Measurements from ENCODE around the gene PXMP4. TPM values are rescaled to one million over a fixed set of nuclear protein-coding genes. Genes with fewer than 3 reads are reported as not detected.

PXMP4 gene
- total RNA-seq, 1 experiment from 2014 or later = 5.7 TPM

- H3K27me3 Mint-ChIP-seq (ENCODE audit: low read depth) = peaks cover 6% of the 10 kb centered on the region
- H3K27ac ChIP-seq (ENCODE audit: insufficient read length, low read depth, low read length) = no peak overlapping the region
- no peak overlapping the region for H3K18ac ChIP-seq (ENCODE audit: insufficient read length, low read depth, low read length)
- H4K91ac ChIP-seq (ENCODE audit: insufficient read length, low read depth, low read length) = no peak overlapping the region
- no peak overlapping the region for H3K4ac ChIP-seq (ENCODE audit: low read depth, low read length)
- no peaks in the 10 kb centered on the region for H4K20me1 ChIP-seq (ENCODE audit: control insufficient read depth, insufficient read depth, insufficient read length)
- H3K79me2 ChIP-seq (ENCODE audit: insufficient read depth, low read length) = no peaks in the 10 kb centered on the region
- H3K9me3 Mint-ChIP-seq = no peaks in the 10 kb centered on the region; a peak in 1 of 5 replicates
- no peak for TF ChIP-seq CTCF (conservative IDR thresholded peaks at IDR 0.05)
- no peak overlapping the region for H2BK12ac ChIP-seq (ENCODE audit: insufficient read length, low read depth, low read length)
- H3K23me2 ChIP-seq (ENCODE audit: insufficient read length, low read depth, low read length, poor library complexity, severe bottlenecking) = peaks cover 17% of the 10 kb centered on the region
- peaks cover 4% of the 10 kb centered on the region; the same call in 1 of the 2 replicates for H3K4me1 ChIP-seq (ENCODE audit: insufficient read depth, low read length)
- H4K5ac ChIP-seq (ENCODE audit: insufficient read length, low read depth, low read length) = no peak overlapping the region
- no peaks in the 10 kb centered on the region for H3K79me1 ChIP-seq (ENCODE audit: insufficient read depth, low read depth, low read length, poor library complexity, severe bottlenecking)
- H2BK5ac ChIP-seq (ENCODE audit: insufficient read length, low read length) = no peak overlapping the region
- no peaks in the 10 kb centered on the region for H3K27me3 ChIP-seq (ENCODE audit: insufficient read depth, low read length)
- peaks cover 26 to 53% (median 39%) of the 10 kb centered on the region in 3 experiments for H3K36me3 Mint-ChIP-seq (ENCODE audit: insufficient read depth in 1 of 3, low read depth in 3 of 3)
- H2BK120ac ChIP-seq (ENCODE audit: low read depth, low read length, poor library complexity, severe bottlenecking) = no peak overlapping the region
- no peak overlapping the region for H2AK5ac ChIP-seq (ENCODE audit: insufficient read length, low read length)
- H2BK15ac ChIP-seq (ENCODE audit: low read depth, low read length) = no peak overlapping the region
- no peak overlapping the region for H3K4me2 ChIP-seq (ENCODE audit: insufficient read depth, insufficient read length, low read length)
- no peak overlapping the region for H2BK20ac ChIP-seq (ENCODE audit: low read depth, low read length, poor library complexity, severe bottlenecking)
- no peak overlapping the region; a peak in 1 of 5 replicates for H3K4me3 Mint-ChIP-seq
- H3K14ac ChIP-seq (ENCODE audit: insufficient read depth, low read length) = no peak overlapping the region
- H3K23ac ChIP-seq (ENCODE audit: insufficient read length, low read depth, low read length) = no peak overlapping the region
- no CpG with 5 or more reads among the region's 13 CpGs for WGBS (ENCODE audit: extremely low coverage, insufficient read length, low lambda C conversion rate)
- no peak overlapping the region for H3K9ac ChIP-seq (ENCODE audit: extremely low read depth, insufficient read length, low read length)
- peaks cover 39% of the 10 kb centered on the region in 2 experiments for H3K4me1 Mint-ChIP-seq
- H3K27ac Mint-ChIP-seq = no peak overlapping the region
- no peak overlapping the region for H3K56ac ChIP-seq (ENCODE audit: insufficient read length, low read depth, low read length)
- no peaks in the 10 kb centered on the region for H3K9me3 ChIP-seq (ENCODE audit: control insufficient read depth, low read depth, low read length)
- no peak for DNase-seq
- H2AFZ ChIP-seq (ENCODE audit: low read length) = no peak overlapping the region
- no peak overlapping the region for H3T11ph ChIP-seq (ENCODE audit: low read length)
- no peak overlapping the region for H4K8ac ChIP-seq (replicated peaks; ENCODE audit: insufficient read length, low read depth, low read length)
Measured at GRCh38 chr20:33668466-33669155, 51.5 kb downstream of the PXMP4 start.
